Measurements from ENCODE around the gene PHKA1. TPM values are rescaled to one million over a fixed set of nuclear protein-coding genes. Genes with fewer than 3 reads are reported as not detected.

PHKA1 gene
- total RNA-seq, 1 donor from 2014 or later, result 5.5 TPM

DNA sequence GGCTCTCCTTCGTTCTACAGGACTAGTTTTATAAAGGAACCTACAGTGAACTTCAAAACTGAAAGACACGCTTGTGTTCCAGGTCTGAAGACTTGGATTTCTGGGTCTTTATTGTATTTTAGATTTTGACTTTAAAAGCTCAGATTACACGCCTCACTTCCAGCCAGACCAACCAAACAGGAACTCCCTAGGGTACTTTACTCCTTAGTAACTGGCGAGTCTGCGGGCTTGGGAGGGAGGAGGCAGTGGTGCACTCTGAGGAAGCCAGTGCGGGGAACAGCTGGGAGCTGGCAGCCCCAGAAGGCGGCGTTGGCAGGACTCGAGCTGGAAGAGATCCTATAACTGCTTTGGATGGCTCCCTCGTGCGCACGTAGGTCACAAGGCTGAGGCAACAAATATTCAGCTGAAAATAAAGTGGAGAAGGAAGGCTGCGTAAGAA lies 391 bp upstream of the PHKA1 start:
- H3K4me3 ChIP-seq (ENCODE audit: low read depth, low read length), result peak overlapping the region; percentile 56
- DNase-seq (ENCODE audit: low read depth), result peak; percentile 22
- TF ChIP-seq, protein P1, sequence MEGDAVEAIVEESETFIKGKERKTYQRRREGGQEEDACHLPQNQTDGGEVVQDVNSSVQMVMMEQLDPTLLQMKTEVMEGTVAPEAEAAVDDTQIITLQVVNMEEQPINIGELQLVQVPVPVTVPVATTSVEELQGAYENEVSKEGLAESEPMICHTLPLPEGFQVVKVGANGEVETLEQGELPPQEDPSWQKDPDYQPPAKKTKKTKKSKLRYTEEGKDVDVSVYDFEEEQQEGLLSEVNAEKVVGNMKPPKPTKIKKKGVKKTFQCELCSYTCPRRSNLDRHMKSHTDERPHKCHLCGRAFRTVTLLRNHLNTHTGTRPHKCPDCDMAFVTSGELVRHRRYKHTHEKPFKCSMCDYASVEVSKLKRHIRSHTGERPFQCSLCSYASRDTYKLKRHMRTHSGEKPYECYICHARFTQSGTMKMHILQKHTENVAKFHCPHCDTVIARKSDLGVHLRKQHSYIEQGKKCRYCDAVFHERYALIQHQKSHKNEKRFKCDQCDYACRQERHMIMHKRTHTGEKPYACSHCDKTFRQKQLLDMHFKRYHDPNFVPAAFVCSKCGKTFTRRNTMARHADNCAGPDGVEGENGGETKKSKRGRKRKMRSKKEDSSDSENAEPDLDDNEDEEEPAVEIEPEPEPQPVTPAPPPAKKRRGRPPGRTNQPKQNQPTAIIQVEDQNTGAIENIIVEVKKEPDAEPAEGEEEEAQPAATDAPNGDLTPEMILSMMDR (conservative IDR thresholded peaks at IDR 0.05; ENCODE audit: low read depth, low read length), result no peak

DNA sequence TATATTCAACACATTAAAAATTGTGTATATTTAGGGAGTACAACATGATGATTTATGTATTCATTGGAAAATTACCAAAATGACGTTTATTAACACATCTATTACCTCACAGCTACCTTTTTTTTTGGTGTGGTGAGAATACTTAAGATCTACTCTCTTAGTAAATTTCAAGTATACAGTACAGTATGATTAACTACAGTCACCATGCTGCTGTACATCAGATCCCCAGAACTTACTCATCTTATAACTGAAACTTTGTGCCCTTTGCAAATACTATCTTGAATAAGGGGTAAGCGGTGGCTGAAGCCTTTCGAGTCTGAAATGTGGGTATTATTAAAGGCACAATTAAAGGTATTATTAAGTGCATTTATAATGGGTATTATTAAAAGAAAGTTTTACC lies 976 bp downstream of the PHKA1 start:
- no peak for DNase-seq (ENCODE audit: low read depth)
- H3K4me3 ChIP-seq (ENCODE audit: low read depth, low read length), result peak overlapping the region; percentile 56
- TF ChIP-seq, protein P1 (conservative IDR thresholded peaks at IDR 0.05; ENCODE audit: low read depth, low read length), result no peak

DNA sequence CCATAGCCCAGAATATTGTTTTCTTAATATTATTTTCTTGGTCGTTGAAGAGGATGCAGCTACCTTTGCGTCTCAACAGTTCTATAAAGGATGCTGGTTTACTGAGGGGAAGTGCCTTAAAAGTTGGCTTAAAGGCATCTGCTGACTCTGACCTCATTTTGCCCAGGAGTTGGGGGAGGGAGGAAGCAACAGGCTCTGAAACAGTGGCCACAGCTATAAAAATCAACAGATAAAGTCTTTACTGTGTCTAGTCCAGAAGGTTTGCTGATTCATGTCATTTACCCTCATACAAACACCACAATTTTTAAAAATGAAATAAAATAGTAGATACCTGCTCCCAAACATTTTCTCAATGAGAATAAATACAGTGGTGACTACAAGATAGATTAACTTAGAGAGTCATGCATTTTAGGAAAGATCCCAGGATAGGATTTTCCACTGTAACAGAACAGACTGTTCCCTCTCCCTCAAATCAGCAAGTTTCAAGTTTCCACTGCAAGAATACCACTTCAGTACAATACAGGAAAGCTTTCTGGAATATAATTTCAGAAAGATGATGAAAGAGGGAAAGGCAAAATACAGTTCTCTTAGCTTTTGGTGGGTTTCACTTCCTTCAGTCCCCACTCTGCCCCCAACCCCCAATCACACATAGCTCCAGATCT lies 1.9 kb downstream of the PHKA1 start:
- DNase-seq (ENCODE audit: low read depth), result no peak
- H3K4me3 ChIP-seq (ENCODE audit: low read depth, low read length), result no peak overlapping the region
- TF ChIP-seq, protein P1 (conservative IDR thresholded peaks at IDR 0.05; ENCODE audit: low read depth, low read length), result no peak

DNA sequence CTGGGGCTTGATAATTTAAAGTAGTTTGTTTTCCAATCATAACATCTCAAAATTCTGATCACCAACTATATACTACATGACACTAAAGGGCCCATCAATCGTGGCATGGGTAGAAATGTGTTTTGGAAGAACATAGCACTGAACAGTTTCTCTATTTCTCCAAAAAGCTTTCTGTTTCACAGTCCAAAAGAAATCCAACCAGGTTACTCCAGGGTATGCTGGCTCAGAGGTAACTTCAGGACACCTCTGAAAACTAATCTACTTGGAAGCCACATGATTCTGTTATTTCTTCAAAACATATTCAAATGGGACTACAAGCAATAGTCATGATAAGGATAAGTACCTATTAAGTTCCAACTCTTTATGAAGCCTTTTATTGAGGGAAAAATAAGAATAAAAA lies 8.3 kb downstream of the PHKA1 start:
- DNase-seq (ENCODE audit: low read depth), result no peak
- TF ChIP-seq, protein P1 (conservative IDR thresholded peaks at IDR 0.05; ENCODE audit: low read depth, low read length), result no peak
- H3K4me3 ChIP-seq (ENCODE audit: low read depth, low read length), result no peak overlapping the region

DNA sequence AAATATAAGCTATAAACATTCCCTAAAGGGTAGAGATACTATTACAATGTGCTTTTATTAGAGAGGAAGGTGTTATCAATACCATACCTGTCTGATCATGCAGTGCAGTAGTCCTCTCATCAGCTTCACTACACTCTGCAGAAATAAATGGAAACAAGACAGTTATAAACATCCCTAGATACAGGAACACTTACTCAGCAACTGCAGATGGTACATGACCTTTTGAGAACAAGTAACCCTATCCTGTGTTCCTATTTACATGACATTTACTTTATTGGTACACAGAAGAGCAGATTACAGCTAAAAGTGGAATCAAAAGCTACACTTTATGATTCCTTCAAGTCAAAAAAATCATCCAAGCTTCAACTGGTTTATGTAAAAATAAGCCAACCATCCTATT lies 9.0 kb downstream of the PHKA1 start:
- H3K4me3 ChIP-seq (ENCODE audit: low read depth, low read length), result no peak overlapping the region
- TF ChIP-seq, protein P1 (conservative IDR thresholded peaks at IDR 0.05; ENCODE audit: low read depth, low read length), result no peak
- no peak for DNase-seq (ENCODE audit: low read depth)

DNA sequence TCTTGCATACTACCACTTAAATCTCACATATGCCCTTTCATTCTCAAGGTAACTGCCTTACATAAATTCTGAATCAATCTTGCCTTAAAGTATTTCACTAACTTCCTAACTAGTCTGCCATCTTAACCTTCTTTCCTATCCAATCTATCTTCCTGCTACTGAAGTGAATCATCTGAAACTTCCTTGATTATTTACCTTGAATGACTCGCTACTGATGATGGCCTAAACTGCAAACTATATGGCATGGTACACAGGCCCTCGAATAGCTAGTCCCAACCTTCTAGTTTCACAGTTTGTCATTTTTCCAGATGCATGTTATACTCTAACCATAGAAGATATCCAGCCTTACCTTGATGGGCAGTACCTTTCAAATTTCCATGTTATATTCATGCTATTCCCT lies 19.9 kb downstream of the PHKA1 start:
- no peak overlapping the region for H3K4me3 ChIP-seq (ENCODE audit: low read depth, low read length)
- TF ChIP-seq, protein P1 (conservative IDR thresholded peaks at IDR 0.05; ENCODE audit: low read depth, low read length), result no peak
- no peak for DNase-seq (ENCODE audit: low read depth)

DNA sequence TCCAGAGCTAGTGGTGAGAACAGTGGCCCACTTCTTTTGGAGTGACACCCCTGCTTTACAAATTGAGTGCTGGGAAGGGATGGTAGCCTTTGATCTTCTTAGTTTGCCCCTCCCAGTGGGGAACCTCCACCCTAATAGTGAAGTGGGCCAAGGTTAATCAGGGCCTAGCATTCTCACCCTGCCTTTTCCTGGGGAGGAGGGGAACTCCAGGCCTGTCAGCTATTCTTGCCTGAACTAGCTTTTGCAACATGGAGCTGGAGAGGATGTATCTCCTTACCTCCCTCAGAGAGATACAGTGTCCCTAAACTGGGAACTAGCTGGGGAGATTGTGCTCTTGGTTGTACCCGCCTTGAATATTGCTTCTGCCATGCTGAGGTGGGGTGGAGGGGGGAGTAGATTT lies 20.6 kb downstream of the PHKA1 start:
- DNase-seq (ENCODE audit: low read depth), result no peak
- TF ChIP-seq, protein P1 (conservative IDR thresholded peaks at IDR 0.05; ENCODE audit: low read depth, low read length), result no peak
- H3K4me3 ChIP-seq (ENCODE audit: low read depth, low read length), result no peak overlapping the region
